HG03432 (cell line): ENCODE data around the gene C17orf100.
"Not testable (repeated sequence)": the region's sequence is repeated elsewhere in the genome, so short reads cannot be mapped to it uniquely, and the experiment has no call there.

Source experiments
- ATAC-seq: cut with Tn5 transposase; IDR thresholded peaks from one replicate; pipeline ENCODE4 v1.9.1; 2021; ENCODE audit warnings: mild to moderate bottlenecking, moderate library complexity; ENCODE audit not compliant: unreplicated experiment

The C17orf100 gene

DNA sequence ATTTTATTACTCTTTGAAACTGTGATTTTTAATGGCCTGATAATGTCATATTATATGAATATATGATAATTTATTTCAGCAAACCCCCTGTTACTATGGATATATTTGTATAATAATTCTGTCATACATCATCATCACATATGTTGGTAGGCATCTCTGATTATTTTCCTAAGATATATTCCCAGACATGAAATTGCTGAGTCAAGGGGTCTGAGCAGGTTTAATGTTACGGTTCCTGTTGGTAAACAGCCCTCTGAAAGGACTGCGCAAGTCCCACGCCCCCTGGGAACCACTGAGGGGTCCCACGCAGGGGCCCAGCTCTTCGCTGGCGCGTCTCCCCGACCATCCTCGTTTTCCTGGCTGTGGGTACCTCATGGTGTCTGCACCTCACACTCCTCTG is 37.4 kb downstream of the C17orf100 start:
- no peak for ATAC-seq

- ATAC-seq, result no peak
Observed at GRCh38 chr17:6690641-6691040, 39.1 kb downstream of the C17orf100 start.

DNA sequence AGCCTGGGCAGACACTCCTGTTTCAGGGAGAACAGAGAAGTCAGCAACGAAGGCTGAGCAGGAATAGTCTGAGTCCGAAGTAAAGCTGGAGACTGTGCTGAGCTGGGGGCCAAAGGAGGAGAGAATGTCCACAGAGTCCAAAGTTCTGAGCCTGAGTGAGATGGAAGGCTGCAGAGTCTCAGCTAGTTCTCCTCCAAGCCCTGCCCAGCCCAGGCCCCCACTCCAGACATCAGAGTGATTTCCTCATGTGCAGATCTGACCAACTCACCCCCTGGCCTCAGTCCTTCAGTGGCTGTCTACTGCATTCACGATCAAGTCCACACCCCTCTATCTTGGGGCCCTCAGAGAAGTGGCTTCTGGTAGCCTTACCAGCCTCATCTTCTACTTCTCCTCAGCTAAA is 40.0 kb downstream of the C17orf100 start:
- no peak for ATAC-seq

- ATAC-seq, result not testable (repeated sequence)
Observed at GRCh38 chr17:6691958-6692357, 40.4 kb downstream of the C17orf100 start.

DNA sequence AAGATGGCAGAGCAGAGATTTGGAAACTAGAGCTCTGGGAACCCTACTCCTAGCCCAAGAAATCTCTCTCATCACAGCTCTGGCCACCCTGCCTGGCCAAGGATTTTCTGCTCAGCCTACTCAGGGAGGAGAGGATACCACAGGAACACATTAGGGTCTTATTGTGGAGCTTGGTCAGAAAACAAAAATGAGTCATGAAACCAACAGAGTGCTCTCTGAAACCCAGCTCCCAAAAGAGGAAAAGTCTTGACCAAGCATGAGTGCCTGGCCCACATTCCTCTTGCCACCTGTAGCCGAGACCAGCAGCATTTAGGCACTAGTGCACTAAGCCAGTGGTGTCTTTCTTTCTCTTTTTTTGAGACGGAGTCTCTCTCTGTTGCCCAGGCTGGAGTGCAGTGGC is 43.5 kb downstream of the C17orf100 start:
- ATAC-seq, result no peak

DNA sequence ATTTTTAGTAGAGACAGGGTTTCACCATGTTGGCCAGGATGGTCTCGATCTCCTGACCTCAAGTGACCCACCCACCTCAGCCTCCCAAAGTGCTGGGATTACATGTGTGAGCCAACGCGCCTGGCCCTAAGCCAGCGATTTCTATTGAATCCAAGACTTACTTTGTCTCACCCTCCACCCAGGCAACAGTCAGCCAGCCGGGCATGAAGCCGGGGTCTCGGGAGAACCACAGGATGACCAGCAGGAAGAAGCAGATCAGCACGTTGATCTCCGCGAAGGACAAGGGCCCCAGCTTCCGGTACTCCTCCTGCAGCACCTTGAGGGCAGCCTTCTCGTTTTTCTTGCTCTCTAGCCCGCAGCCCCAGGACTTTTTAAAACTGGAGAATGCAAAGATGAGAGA is 44.0 kb downstream of the C17orf100 start:
- ATAC-seq, result no peak

- no peak for ATAC-seq
Observed at GRCh38 chr17:6696906-6697305, 45.3 kb downstream of the C17orf100 start.

DNA sequence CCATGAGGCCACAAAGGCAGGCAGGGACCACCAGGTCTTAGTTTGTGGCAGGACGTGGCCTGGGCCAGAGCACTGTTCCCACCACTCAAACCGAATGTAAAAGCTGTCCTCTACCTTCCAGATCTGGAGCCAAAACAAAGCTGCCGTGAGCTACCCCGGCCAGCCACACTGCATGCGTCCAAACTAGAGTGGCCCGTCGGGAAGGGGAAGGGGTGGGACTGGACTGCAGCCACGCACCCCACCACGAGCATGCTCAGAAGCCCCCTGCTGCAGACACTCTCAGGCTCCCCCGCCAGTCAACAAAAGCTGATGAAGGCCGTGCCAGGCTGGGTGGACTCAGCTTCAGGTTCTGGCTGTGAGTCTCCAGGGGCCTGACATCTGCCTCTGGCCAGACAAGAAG is 46.4 kb downstream of the C17orf100 start:
- no peak for ATAC-seq

GRCh38 chr17:6699997-6700947 is 48.7 kb downstream of the C17orf100 start:
- ATAC-seq, result no peak

- no peak for ATAC-seq
Observed at GRCh38 chr17:6700948-6701307, 49.4 kb downstream of the C17orf100 start.

- no peak for ATAC-seq
Observed at GRCh38 chr17:6701719-6702118, 50.2 kb downstream of the C17orf100 start.

DNA sequence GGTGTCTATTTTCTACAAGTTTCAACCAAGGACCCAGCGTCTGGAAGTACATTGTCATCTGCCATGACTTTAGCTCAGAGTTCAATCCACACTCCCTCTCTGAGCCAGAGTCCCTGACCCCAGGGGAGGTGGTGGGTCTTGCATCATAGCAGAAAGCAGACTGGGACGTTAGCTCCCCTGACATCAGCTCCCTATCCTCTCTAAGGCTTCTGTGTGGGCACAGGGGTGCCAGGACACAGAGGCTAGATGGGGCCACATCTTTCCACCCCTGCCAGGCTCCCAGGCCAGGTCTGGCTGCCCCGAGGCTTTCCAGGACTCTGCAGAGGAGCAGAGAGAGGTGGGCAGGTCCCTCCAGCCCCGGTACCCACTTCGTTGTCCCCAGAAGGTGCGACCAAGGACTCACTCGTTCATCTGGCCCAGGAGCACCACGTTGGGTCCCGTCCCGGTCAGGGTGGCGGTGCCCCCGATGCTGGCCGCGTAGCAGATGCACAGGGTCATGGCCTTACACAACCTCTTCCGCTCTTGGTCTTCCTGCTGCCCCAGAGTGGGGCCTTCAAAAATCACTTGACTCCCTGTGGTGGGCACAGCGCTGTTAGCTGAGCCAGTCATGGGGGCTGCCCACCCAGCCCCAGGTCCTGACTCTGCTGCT is 51.1 kb downstream of the C17orf100 start:
- no peak for ATAC-seq
